Panc1 (cell line): ENCODE measurements around the gene MIR17HG.

Source experiments
- POLR2AphosphoS5 ChIP-seq: IDR thresholded peaks from 2 replicates; pipeline ENCODE4 v1.6.1; 2012; ENCODE audit warnings: mild to moderate bottlenecking, low read depth, low read length, moderate library complexity
- SIN3A ChIP-seq: IDR thresholded peaks from 2 replicates; pipeline ENCODE4 v1.6.1; 2012; ENCODE audit warnings: low read depth, mild to moderate bottlenecking, low read length, moderate library complexity, borderline replicate concordance; ENCODE audit not compliant: insufficient read depth
- TF ChIP-seq, protein P1 (sequence below): fragments of 450-650 bp; IDR thresholded peaks from 2 replicates; pipeline ENCODE4 v1.5.1; 2017; ENCODE audit warnings: mild to moderate bottlenecking
- TF ChIP-seq, protein P2 (sequence below), 2 experiments: IDR thresholded peaks; 2 replicates each; pipeline ENCODE4 v1.6.1; 2011 to 2012; ENCODE audit warnings: low read depth in 2 of 2, control low read depth in 1 of 2, low read length in 1 of 2, mild to moderate bottlenecking in 1 of 2, moderate library complexity in 1 of 2; ENCODE audit not compliant: insufficient read depth in 1 of 2

DNA sequence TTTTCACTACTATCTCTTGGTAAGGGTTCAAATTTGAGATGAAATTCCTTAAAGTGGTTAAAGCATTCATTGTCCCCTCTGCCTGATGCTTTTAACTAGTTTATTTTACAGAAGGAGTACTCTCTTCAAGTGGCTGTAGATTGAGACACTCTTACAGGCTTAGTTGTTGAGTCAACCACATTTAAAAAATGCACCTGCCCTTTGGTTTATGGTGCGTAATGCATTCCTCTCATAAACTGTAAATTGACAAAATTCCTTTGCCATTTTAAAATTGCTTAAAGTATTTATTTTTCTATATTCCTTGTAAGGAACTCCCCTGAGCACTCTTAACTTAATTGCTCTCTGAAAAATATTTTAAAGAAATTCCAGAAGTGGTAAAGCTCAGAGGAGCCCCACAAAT is 50.1 kb downstream of the MIR17HG start:
- TF ChIP-seq, protein P1, sequence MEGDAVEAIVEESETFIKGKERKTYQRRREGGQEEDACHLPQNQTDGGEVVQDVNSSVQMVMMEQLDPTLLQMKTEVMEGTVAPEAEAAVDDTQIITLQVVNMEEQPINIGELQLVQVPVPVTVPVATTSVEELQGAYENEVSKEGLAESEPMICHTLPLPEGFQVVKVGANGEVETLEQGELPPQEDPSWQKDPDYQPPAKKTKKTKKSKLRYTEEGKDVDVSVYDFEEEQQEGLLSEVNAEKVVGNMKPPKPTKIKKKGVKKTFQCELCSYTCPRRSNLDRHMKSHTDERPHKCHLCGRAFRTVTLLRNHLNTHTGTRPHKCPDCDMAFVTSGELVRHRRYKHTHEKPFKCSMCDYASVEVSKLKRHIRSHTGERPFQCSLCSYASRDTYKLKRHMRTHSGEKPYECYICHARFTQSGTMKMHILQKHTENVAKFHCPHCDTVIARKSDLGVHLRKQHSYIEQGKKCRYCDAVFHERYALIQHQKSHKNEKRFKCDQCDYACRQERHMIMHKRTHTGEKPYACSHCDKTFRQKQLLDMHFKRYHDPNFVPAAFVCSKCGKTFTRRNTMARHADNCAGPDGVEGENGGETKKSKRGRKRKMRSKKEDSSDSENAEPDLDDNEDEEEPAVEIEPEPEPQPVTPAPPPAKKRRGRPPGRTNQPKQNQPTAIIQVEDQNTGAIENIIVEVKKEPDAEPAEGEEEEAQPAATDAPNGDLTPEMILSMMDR: no peak
- TF ChIP-seq SIN3A: no peak
- no peak for TF ChIP-seq POLR2AphosphoS5
- TF ChIP-seq, protein P2, sequence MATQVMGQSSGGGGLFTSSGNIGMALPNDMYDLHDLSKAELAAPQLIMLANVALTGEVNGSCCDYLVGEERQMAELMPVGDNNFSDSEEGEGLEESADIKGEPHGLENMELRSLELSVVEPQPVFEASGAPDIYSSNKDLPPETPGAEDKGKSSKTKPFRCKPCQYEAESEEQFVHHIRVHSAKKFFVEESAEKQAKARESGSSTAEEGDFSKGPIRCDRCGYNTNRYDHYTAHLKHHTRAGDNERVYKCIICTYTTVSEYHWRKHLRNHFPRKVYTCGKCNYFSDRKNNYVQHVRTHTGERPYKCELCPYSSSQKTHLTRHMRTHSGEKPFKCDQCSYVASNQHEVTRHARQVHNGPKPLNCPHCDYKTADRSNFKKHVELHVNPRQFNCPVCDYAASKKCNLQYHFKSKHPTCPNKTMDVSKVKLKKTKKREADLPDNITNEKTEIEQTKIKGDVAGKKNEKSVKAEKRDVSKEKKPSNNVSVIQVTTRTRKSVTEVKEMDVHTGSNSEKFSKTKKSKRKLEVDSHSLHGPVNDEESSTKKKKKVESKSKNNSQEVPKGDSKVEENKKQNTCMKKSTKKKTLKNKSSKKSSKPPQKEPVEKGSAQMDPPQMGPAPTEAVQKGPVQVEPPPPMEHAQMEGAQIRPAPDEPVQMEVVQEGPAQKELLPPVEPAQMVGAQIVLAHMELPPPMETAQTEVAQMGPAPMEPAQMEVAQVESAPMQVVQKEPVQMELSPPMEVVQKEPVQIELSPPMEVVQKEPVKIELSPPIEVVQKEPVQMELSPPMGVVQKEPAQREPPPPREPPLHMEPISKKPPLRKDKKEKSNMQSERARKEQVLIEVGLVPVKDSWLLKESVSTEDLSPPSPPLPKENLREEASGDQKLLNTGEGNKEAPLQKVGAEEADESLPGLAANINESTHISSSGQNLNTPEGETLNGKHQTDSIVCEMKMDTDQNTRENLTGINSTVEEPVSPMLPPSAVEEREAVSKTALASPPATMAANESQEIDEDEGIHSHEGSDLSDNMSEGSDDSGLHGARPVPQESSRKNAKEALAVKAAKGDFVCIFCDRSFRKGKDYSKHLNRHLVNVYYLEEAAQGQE (IDR thresholded peaks at IDR 0.05; ENCODE audit: insufficient read depth in 1 of 2, low read depth in 2 of 2, low read length in 1 of 2): no peak
